IPS-20b (cell line): ENCODE data around the gene RBP7.

Source experiments
- H3K27ac ChIP-seq: one replicate; pipeline ENCODE4 v1.5.1; 2013; ENCODE audit warnings: low read length
- H3K27me3 ChIP-seq: 2 replicates; pipeline ENCODE4 v1.6.1; 2013; ENCODE audit warnings: mild to moderate bottlenecking, low read length, inconsistent platforms; ENCODE audit not compliant: insufficient read depth
- H3K36me3 ChIP-seq: 2 replicates; pipeline ENCODE4 v1.6.1; 2013; ENCODE audit warnings: low read depth, mild to moderate bottlenecking, inconsistent platforms, low read length, moderate library complexity; ENCODE audit not compliant: insufficient read depth
- H3K4me1 ChIP-seq: 2 replicates; pipeline ENCODE4 v1.6.1; 2013; ENCODE audit warnings: mild to moderate bottlenecking, control low read depth, inconsistent platforms, low read length, moderate library complexity; ENCODE audit not compliant: insufficient read depth
- H3K4me3 ChIP-seq: 2 replicates; pipeline ENCODE4 v1.5.1; 2013; ENCODE audit warnings: mild to moderate bottlenecking, low read length, inconsistent platforms
- H3K9ac ChIP-seq: 2 replicates; pipeline ENCODE4 v1.6.1; 2013; ENCODE audit warnings: low read depth, mild to moderate bottlenecking, inconsistent platforms, low read length, moderate library complexity
- H3K9me3 ChIP-seq: 2 replicates; pipeline ENCODE4 v1.6.1; 2013; ENCODE audit warnings: mild to moderate bottlenecking, low read depth, low read length, inconsistent platforms; ENCODE audit not compliant: insufficient read depth

The RBP7 gene

GRCh38 chr1:9996624-9997582 lies at the start of gene RBP7:
Gene RBP7 (plus strand): TSS chr1:9997228. CDS start chr1:9997259, 31 bp downstream.
- H3K27me3 ChIP-seq = peaks cover 47% of the 10 kb centered on the region
- H3K9ac ChIP-seq = no peak within 1 kb of the TSS
- no peak within 1 kb of the TSS for H3K27ac ChIP-seq
- H3K4me1 ChIP-seq = no peaks in the 10 kb centered on the region
- no peaks in the 10 kb centered on the region for H3K9me3 ChIP-seq
- H3K36me3 ChIP-seq = no peaks in the 10 kb centered on the region
- peak within 1 kb of the TSS; percentile 47 for H3K4me3 ChIP-seq

- Histone ChIP-seq H3K9me3 (no peaks in the 10 kb centered on the region), H3K4me1 (peaks cover 4% of the 10 kb centered on the region; the same call in 1 of the 2 replicates), H3K27ac (no peak overlapping the region), H3K27me3 (no peaks in the 10 kb centered on the region), H3K9ac (no peak overlapping the region), H3K4me3 (no peak overlapping the region), H3K36me3 (no peaks in the 10 kb centered on the region)
Measured at GRCh38 chr1:9957726-9958125, 39.3 kb upstream of the RBP7 start.

DNA sequence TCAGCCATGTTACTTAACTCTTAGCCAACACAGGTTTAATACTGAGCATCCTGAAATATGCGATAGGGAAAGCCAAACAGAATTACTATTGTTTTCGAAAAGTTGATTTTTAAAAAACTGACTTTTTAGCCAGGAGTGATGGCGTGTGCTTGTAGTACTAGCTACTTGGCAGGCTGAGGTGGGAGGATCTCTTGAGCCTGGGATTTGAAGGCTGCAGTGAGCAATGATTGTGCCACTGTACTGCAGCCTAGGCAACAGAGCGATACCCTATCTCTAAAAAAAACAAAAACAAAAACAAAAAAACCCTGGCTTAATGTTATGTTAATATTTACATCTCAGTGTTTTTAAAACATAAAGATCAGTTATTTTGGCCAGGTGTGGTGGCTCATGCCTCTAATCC lies 37.0 kb upstream of the RBP7 start:
- H3K4me1 ChIP-seq = peaks cover 4% of the 10 kb centered on the region; the same call in 1 of the 2 replicates

DNA sequence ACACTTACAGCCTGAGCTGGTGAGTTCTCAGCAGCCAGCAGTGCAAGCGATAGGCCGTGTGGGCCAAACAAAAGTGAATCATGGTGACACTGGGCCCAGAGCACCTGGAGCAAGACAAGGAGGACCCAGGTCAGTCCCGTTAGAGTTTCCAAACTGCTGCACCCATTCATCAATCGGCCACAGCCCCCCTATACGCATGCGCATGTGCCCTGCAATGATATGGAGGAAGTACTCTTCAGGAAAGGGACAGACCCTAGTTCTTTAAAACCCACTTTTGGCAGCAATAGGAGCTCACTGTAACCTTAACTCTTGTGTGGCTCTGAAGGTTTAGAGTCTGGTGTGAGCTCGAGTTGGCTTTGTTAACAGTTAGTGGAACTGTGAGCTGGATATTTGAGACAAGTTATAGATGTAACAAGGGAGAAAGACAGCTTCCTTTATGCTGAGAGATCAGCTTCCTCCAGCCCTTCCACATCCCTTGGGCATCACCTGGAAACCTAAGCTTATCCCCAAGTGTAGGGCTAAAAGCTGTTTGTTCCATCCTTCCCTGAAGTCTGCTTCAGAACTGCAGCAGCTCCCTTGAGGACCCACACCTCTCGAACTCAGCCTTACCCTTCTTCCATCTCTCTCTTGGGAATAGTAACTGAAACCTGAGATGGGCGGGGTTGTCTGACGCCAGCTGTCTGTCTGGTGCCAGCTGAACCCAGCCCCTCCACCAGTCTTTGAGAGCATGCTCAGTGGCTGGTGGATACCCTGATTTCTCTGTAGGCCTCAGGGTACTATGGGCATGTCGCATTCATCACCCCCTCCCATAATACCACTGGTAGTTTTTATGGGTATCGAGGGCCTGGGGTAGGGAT lies 36.1 kb upstream of the RBP7 start:
- Histone ChIP-seq H3K9me3 (no peaks in the 10 kb centered on the region), H3K9ac (no peak overlapping the region; the same call in 1 of the 2 replicates), H3K27me3 (no peaks in the 10 kb centered on the region), H3K36me3 (no peaks in the 10 kb centered on the region), H3K27ac (no peak overlapping the region), H3K4me1 (peaks cover 4% of the 10 kb centered on the region; the same call in 1 of the 2 replicates), H3K4me3 (no peak overlapping the region)

More for the DNA sequence above, 37.0 kb upstream of the RBP7 start:
- Histone ChIP-seq H3K27ac (no peak overlapping the region), H3K9me3 (no peaks in the 10 kb centered on the region), H3K9ac (no peak overlapping the region), H3K27me3 (no peaks in the 10 kb centered on the region), H3K36me3 (no peaks in the 10 kb centered on the region), H3K4me3 (no peak overlapping the region)

- no peak overlapping the region for H3K27ac ChIP-seq
- H3K36me3 ChIP-seq = 0 out of 2 replicates have a peak, but pooled peaks cover 4% of the 10 kb centered on the region
Measured at GRCh38 chr1:9984253-9984652, 12.8 kb upstream of the RBP7 start.

GRCh38 chr1:9985001-9985400 lies 12.0 kb upstream of the RBP7 start:
- Histone ChIP-seq H3K4me1 (no peaks in the 10 kb centered on the region), H3K4me3 (no peak overlapping the region), H3K9me3 (no peaks in the 10 kb centered on the region), H3K36me3 (0 out of 2 replicates have a peak, but pooled peaks cover 4% of the 10 kb centered on the region), H3K27me3 (no peaks in the 10 kb centered on the region), H3K9ac (no peak overlapping the region), H3K27ac (no peak overlapping the region)

More at GRCh38 chr1:9984253-9984652, 12.8 kb upstream of the RBP7 start:
- no peaks in the 10 kb centered on the region for H3K27me3 ChIP-seq
- no peaks in the 10 kb centered on the region for H3K4me1 ChIP-seq
- no peaks in the 10 kb centered on the region for H3K9me3 ChIP-seq
- H3K4me3 ChIP-seq = no peak overlapping the region
- H3K9ac ChIP-seq = no peak overlapping the region

GRCh38 chr1:9989773-9990172 lies 7.3 kb upstream of the RBP7 start:
- Histone ChIP-seq H3K9ac (no peak overlapping the region), H3K9me3 (no peaks in the 10 kb centered on the region), H3K36me3 (no peaks in the 10 kb centered on the region), H3K4me1 (no peaks in the 10 kb centered on the region), H3K27ac (no peak overlapping the region), H3K27me3 (no peaks in the 10 kb centered on the region), H3K4me3 (no peak overlapping the region)

DNA sequence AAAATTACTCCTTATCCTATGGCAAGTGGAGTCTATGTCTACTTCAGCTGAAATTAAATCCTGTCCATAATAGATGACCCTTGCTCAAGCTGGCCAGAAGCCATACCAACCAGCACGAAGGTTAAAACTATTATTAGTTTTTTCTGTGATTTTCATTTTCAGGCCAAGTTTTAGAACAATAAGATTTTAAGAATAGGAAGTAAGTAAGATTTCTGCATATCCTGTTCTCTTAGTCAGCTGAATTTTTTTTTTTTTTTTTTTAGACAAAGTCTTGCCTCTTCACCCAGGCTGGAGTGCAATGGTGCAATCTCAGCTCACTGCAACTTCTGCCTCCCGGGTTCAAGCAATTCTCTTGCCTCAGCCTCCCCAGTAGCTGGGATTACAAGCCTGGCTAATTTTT lies 6.1 kb upstream of the RBP7 start:
- Histone ChIP-seq H3K4me1 (no peaks in the 10 kb centered on the region), H3K9ac (no peak overlapping the region)

GRCh38 chr1:9992910-9993309 lies 4.1 kb upstream of the RBP7 start:
- no peak overlapping the region for H3K27ac ChIP-seq
- no peaks in the 10 kb centered on the region for H3K4me1 ChIP-seq
- no peak overlapping the region for H3K4me3 ChIP-seq
- H3K36me3 ChIP-seq = no peaks in the 10 kb centered on the region
- H3K9ac ChIP-seq = no peak overlapping the region
- H3K9me3 ChIP-seq = no peaks in the 10 kb centered on the region
- H3K27me3 ChIP-seq = peaks cover 31% of the 10 kb centered on the region

More for the DNA sequence above, 6.1 kb upstream of the RBP7 start:
- Histone ChIP-seq H3K27ac (no peak overlapping the region), H3K9me3 (no peaks in the 10 kb centered on the region), H3K4me3 (no peak overlapping the region), H3K36me3 (no peaks in the 10 kb centered on the region), H3K27me3 (peaks cover 11% of the 10 kb centered on the region)

DNA sequence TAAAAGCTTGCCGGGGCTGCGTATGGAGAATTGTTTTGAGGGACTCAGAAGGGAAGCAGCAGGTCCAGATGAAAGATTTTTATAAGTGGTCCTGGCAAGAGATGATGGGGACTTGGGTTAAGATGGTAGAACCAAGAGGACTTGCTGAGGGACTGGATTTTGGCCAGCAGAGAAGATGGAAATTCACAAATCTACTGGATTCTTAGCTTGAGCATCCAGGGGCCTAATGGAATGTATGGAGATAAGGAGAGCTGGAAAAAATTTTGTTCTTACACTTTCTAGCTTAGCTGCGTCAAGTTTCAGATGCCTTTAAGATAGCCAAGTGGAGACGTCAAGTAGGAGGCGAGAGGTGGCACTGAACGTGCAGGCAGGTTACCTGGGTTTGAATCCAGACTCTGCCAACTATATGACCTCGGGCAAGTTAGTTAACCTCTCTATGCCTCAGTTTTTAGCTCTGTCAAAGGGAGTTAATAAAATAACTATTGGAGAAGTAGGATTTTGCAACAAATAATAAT lies 3.4 kb upstream of the RBP7 start:
- no peaks in the 10 kb centered on the region for H3K9me3 ChIP-seq
- no peak overlapping the region for H3K9ac ChIP-seq
- no peak overlapping the region for H3K4me3 ChIP-seq

GRCh38 chr1:10001016-10001665 lies 4.1 kb downstream of the RBP7 start:
- no peaks in the 10 kb centered on the region for H3K36me3 ChIP-seq
- no peaks in the 10 kb centered on the region for H3K9me3 ChIP-seq
- H3K4me1 ChIP-seq = no peaks in the 10 kb centered on the region
- no peak overlapping the region for H3K27ac ChIP-seq
- H3K4me3 ChIP-seq = no peak overlapping the region
- peaks cover 34% of the 10 kb centered on the region for H3K27me3 ChIP-seq
- H3K9ac ChIP-seq = no peak overlapping the region

More for the DNA sequence above, 3.4 kb upstream of the RBP7 start:
- Histone ChIP-seq H3K27ac (no peak overlapping the region), H3K36me3 (no peaks in the 10 kb centered on the region), H3K4me1 (no peaks in the 10 kb centered on the region), H3K27me3 (peaks cover 38% of the 10 kb centered on the region)
